ENCODE data around the gene S100A2. TPM values are rescaled to one million over a fixed set of nuclear protein-coding genes. Genes with fewer than 3 reads are reported as not detected.

The S100A2 gene
- total and polyA plus RNA-seq, 2 donors (not counting 1 experiment from before 2014, with no cell fraction given): 0.19 TPM; not detected in 1

GRCh38 chr1:153602749-153603148 is 37.1 kb upstream of the S100A2 start:
- no peak overlapping the region for H3K9ac ChIP-seq (ENCODE audit: low read length)
- CTCF ChIA-PET: interaction anchor here (0.7 kb wide), 1 partner anchor 100 kb away, joined by 3 read pairs; no protein-coding TSS in a partner anchor
- H3K4me3 ChIP-seq (ENCODE audit: control extremely low read depth in 1 of 5, extremely low read depth in 1 of 5, insufficient read depth in 1 of 5, low read depth in 2 of 5, low read length in 4 of 5): no peak overlapping the region
- H3K27me3 Mint-ChIP-seq: no peaks in the 10 kb centered on the region
- no peak overlapping the region for H3K4me3 Mint-ChIP-seq
- no peaks in the 10 kb centered on the region for H3K36me3 ChIP-seq (replicated peaks in 1 of 2; ENCODE audit: control extremely low read depth in 1 of 2, control insufficient read depth in 1 of 2, extremely low read depth in 1 of 2, insufficient read depth in 2 of 2, low read length in 1 of 2)
- WGBS (ENCODE audit: insufficient coverage): 100% methylated on average over 2 of the region's 6 CpGs
- no peak overlapping the region for H3K27ac Mint-ChIP-seq
- no peaks in the 10 kb centered on the region for H3K9me3 ChIP-seq (ENCODE audit: control extremely low read depth in 1 of 3, control insufficient read depth in 2 of 3, insufficient read depth in 1 of 3, low read length in 2 of 3)
- no peaks in the 10 kb centered on the region for H4K20me1 ChIP-seq (ENCODE audit: control insufficient read depth, insufficient read depth, low read length, poor library complexity, severe bottlenecking)
- H2AFZ ChIP-seq (ENCODE audit: insufficient read depth, low read depth, low read length, poor library complexity, severe bottlenecking): no peak overlapping the region
- no peak overlapping the region for H3K4me2 ChIP-seq (replicated peaks; ENCODE audit: low read depth, low read length, poor library complexity, severe bottlenecking)
- no peak for TF ChIP-seq EZH2 (IDR thresholded peaks at IDR 0.05; ENCODE audit: borderline replicate concordance, insufficient read depth, low read depth, low read length, poor library complexity, severe bottlenecking)
- TF ChIP-seq, protein P1, sequence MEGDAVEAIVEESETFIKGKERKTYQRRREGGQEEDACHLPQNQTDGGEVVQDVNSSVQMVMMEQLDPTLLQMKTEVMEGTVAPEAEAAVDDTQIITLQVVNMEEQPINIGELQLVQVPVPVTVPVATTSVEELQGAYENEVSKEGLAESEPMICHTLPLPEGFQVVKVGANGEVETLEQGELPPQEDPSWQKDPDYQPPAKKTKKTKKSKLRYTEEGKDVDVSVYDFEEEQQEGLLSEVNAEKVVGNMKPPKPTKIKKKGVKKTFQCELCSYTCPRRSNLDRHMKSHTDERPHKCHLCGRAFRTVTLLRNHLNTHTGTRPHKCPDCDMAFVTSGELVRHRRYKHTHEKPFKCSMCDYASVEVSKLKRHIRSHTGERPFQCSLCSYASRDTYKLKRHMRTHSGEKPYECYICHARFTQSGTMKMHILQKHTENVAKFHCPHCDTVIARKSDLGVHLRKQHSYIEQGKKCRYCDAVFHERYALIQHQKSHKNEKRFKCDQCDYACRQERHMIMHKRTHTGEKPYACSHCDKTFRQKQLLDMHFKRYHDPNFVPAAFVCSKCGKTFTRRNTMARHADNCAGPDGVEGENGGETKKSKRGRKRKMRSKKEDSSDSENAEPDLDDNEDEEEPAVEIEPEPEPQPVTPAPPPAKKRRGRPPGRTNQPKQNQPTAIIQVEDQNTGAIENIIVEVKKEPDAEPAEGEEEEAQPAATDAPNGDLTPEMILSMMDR (IDR thresholded peaks at IDR 0.05): no peak
- H3K4me1 ChIP-seq (ENCODE audit: control insufficient read depth in 2 of 2, insufficient read depth in 2 of 2, low read length in 2 of 2): peaks cover 18 to 32% of the 10 kb centered on the region in 2 donors
- no peak overlapping the region for H3K27ac ChIP-seq (ENCODE audit: low read length in 2 of 2)
- no peaks in the 10 kb centered on the region for H3K9me3 Mint-ChIP-seq (ENCODE audit: insufficient read depth)
- H3K4me1 Mint-ChIP-seq: peaks cover 27% of the 10 kb centered on the region
- ATAC-seq (ENCODE audit: low read depth) (no peak), DNase-seq (no peak)
- no peaks in the 10 kb centered on the region for H3K27me3 ChIP-seq (replicated peaks in 1 of 4; ENCODE audit: control extremely low read depth in 1 of 4, control insufficient read depth in 3 of 4, insufficient read depth in 4 of 4, low read length in 3 of 4)
- POLR2A ChIA-PET: no interaction called here
- no peaks in the 10 kb centered on the region for H3K79me2 ChIP-seq (ENCODE audit: control insufficient read depth, insufficient read depth, low read length)
- intact Hi-C loops (cut with micrococcal nuclease): no loop called here

GRCh38 chr1:153599847-153600246 is 34.2 kb upstream of the S100A2 start:
- 100% methylated on average over 1 of the region's 7 CpGs for WGBS (ENCODE audit: insufficient coverage)
- Mint-ChIP-seq H3K4me1 (peaks cover 39% of the 10 kb centered on the region), H3K27ac (peak overlapping the region; percentile 82), H3K27me3 (no peaks in the 10 kb centered on the region), H3K4me3 (peak overlapping the region; percentile 19), H3K9me3 (ENCODE audit: insufficient read depth) (no peaks in the 10 kb centered on the region)
- Histone ChIP-seq H3K9ac (ENCODE audit: low read length) (no peak overlapping the region), H3K4me1 (ENCODE audit: control insufficient read depth in 2 of 2, insufficient read depth in 2 of 2, low read length in 2 of 2) (peaks cover 27 to 39% of the 10 kb centered on the region in 2 donors), H3K27me3 (replicated peaks in 1 of 4; ENCODE audit: control extremely low read depth in 1 of 4, control insufficient read depth in 3 of 4, insufficient read depth in 4 of 4, low read length in 3 of 4) (no peaks in the 10 kb centered on the region), H2AFZ (ENCODE audit: insufficient read depth, low read depth, low read length, poor library complexity, severe bottlenecking) (no peak overlapping the region), H3K4me2 (replicated peaks; ENCODE audit: low read depth, low read length, poor library complexity, severe bottlenecking) (peak overlapping the region; percentile 78), H3K36me3 (replicated peaks in 1 of 2; ENCODE audit: control extremely low read depth in 1 of 2, control insufficient read depth in 1 of 2, extremely low read depth in 1 of 2, insufficient read depth in 2 of 2, low read length in 1 of 2) (no peaks in the 10 kb centered on the region), H3K4me3 (ENCODE audit: control extremely low read depth in 1 of 5, extremely low read depth in 1 of 5, insufficient read depth in 1 of 5, low read depth in 2 of 5, low read length in 4 of 5) (no peak overlapping the region), H3K9me3 (ENCODE audit: control extremely low read depth in 1 of 3, control insufficient read depth in 2 of 3, insufficient read depth in 1 of 3, low read length in 2 of 3) (no peaks in the 10 kb centered on the region), H4K20me1 (ENCODE audit: control insufficient read depth, insufficient read depth, low read length, poor library complexity, severe bottlenecking) (no peaks in the 10 kb centered on the region), H3K79me2 (ENCODE audit: control insufficient read depth, insufficient read depth, low read length) (no peaks in the 10 kb centered on the region), H3K27ac (ENCODE audit: low read length in 2 of 2) (peak overlapping the region in 1 of 2 donors; percentile 44)
- TF ChIP-seq, protein P1 (IDR thresholded peaks at IDR 0.05): no peak
- TF ChIP-seq EZH2 (IDR thresholded peaks at IDR 0.05; ENCODE audit: borderline replicate concordance, insufficient read depth, low read depth, low read length, poor library complexity, severe bottlenecking): no peak
- ChIA-PET POLR2A (interaction anchor here (1.2 to 2.1 kb wide), 2 partner anchors 34 to 390 kb away, joined by 3 to 17 read pairs; partner anchors contain the start of genes CHTOP and RPS27), CTCF (interaction anchor here (0.9 to 2.1 kb wide), 8 partner anchors 23 to 149 kb away, joined by 3 to 6 read pairs (median 3); partner anchors contain the start of genes S100A13 and S100A6)
- no peak for ATAC-seq (ENCODE audit: low read depth)
- DNase-seq: no peak
- intact Hi-C loops (cut with micrococcal nuclease): loop anchor here (1.0 to 2.0 kb wide), 3 partner anchors 58 to 71 kb away; partner anchors contain the start of gene SNAPIN
